GM19452 (cell line): Measurements from ENCODE around the gene LRRC46.

Source experiments
- ATAC-seq: cut with Tn5 transposase; IDR thresholded peaks from one replicate; pipeline ENCODE4 v1.9.1; 2021; ENCODE audit not compliant: unreplicated experiment

Gene LRRC46

GRCh38 chr17:47831003-47831933 lies at the start of gene LRRC46, which contains the start of gene MRPL10:
LRRC46 (plus strand) TSS chr17:47831670; CDS start chr17:47831990, 320 bp downstream.
MRPL10 (minus strand) TSS chr17:47831541; CDS start chr17:47831511, 30 bp downstream.
- ATAC-seq, result peak; percentile 79

GRCh38 chr17:47785538-47786123 lies 45.8 kb upstream of the LRRC46 start:
- ATAC-seq, result no peak

GRCh38 chr17:47789611-47790561 lies 41.6 kb upstream of the LRRC46 start:
- no peak for ATAC-seq

- no peak for ATAC-seq
Measured at GRCh38 chr17:47791025-47791424, 40.4 kb upstream of the LRRC46 start.

- ATAC-seq, result no peak
Measured at GRCh38 chr17:47792457-47792856, 39.0 kb upstream of the LRRC46 start.

GRCh38 chr17:47792979-47793378 lies 38.5 kb upstream of the LRRC46 start:
- no peak for ATAC-seq

GRCh38 chr17:47797797-47798196 lies 33.7 kb upstream of the LRRC46 start:
- ATAC-seq, result no peak

GRCh38 chr17:47800686-47801085 lies 30.8 kb upstream of the LRRC46 start:
- no peak for ATAC-seq

- no peak for ATAC-seq
Measured at GRCh38 chr17:47801176-47801765, 30.2 kb upstream of the LRRC46 start.

- no peak for ATAC-seq
Measured at GRCh38 chr17:47801906-47802305, 29.6 kb upstream of the LRRC46 start.

- no peak for ATAC-seq
Measured at GRCh38 chr17:47802341-47803022, 29.0 kb upstream of the LRRC46 start.

GRCh38 chr17:47803201-47803600 lies 28.3 kb upstream of the LRRC46 start:
- ATAC-seq, result no peak

- ATAC-seq, result no peak
Measured at GRCh38 chr17:47803751-47804150, 27.7 kb upstream of the LRRC46 start.

GRCh38 chr17:47804461-47804860 lies 27.0 kb upstream of the LRRC46 start:
- no peak for ATAC-seq

GRCh38 chr17:47806026-47806912 lies 25.2 kb upstream of the LRRC46 start:
- ATAC-seq, result no peak

- no peak for ATAC-seq
Measured at GRCh38 chr17:47806913-47807255, 24.6 kb upstream of the LRRC46 start.

GRCh38 chr17:47807421-47807820 lies 24.0 kb upstream of the LRRC46 start:
- ATAC-seq, result no peak

GRCh38 chr17:47808036-47808829 lies 23.2 kb upstream of the LRRC46 start:
- ATAC-seq, result no peak
